ENCODE measurements around the gene IL1RAPL1. TPM values are rescaled to one million over a fixed set of nuclear protein-coding genes. Genes with fewer than 3 reads are reported as not detected.

IL1RAPL1 gene
- total RNA-seq, 1 experiment from 2014 or later: 1.7 TPM

- DNase-seq (ENCODE audit: low read depth): no peak
Measured at GRCh38 chrX:29641461-29641860, 1054.2 kb downstream of the IL1RAPL1 start.

- no peak for DNase-seq (ENCODE audit: low read depth)
Measured at GRCh38 chrX:29643181-29643580, 1055.9 kb downstream of the IL1RAPL1 start.

- no peak for DNase-seq (ENCODE audit: low read depth)
Measured at GRCh38 chrX:29648161-29648560, 1060.9 kb downstream of the IL1RAPL1 start.

- DNase-seq (ENCODE audit: low read depth): no peak
Measured at GRCh38 chrX:29652484-29652883, 1065.2 kb downstream of the IL1RAPL1 start.

GRCh38 chrX:29653721-29654120, 1066.5 kb downstream of the IL1RAPL1 start:
- DNase-seq (ENCODE audit: low read depth): no peak

- peak; percentile 15 for DNase-seq (ENCODE audit: low read depth)
Measured at GRCh38 chrX:29659911-29660310, 1072.7 kb downstream of the IL1RAPL1 start.

- DNase-seq (ENCODE audit: low read depth): no peak
Measured at GRCh38 chrX:29661290-29661689, 1074.0 kb downstream of the IL1RAPL1 start.

- DNase-seq (ENCODE audit: low read depth): peak; percentile 18
Measured at GRCh38 chrX:29662101-29662500, 1074.9 kb downstream of the IL1RAPL1 start.

GRCh38 chrX:29662759-29663503, 1075.7 kb downstream of the IL1RAPL1 start:
- DNase-seq (ENCODE audit: low read depth): peak; percentile 60

GRCh38 chrX:29665532-29665931, 1078.3 kb downstream of the IL1RAPL1 start:
- DNase-seq (ENCODE audit: low read depth): no peak

GRCh38 chrX:29666366-29666765, 1079.1 kb downstream of the IL1RAPL1 start:
- no peak for DNase-seq (ENCODE audit: low read depth)

- DNase-seq (ENCODE audit: low read depth): no peak
Measured at GRCh38 chrX:29671421-29671820, 1084.2 kb downstream of the IL1RAPL1 start.

- DNase-seq (ENCODE audit: low read depth): no peak
Measured at GRCh38 chrX:29687687-29688086, 1100.4 kb downstream of the IL1RAPL1 start.

GRCh38 chrX:29690061-29690460, 1102.8 kb downstream of the IL1RAPL1 start:
- no peak for DNase-seq (ENCODE audit: low read depth)

- no peak for DNase-seq (ENCODE audit: low read depth)
Measured at GRCh38 chrX:29691044-29691443, 1103.8 kb downstream of the IL1RAPL1 start.

- no peak for DNase-seq (ENCODE audit: low read depth)
Measured at GRCh38 chrX:29693912-29694311, 1106.7 kb downstream of the IL1RAPL1 start.

- DNase-seq (ENCODE audit: low read depth): no peak
Measured at GRCh38 chrX:29699239-29699638, 1112.0 kb downstream of the IL1RAPL1 start.

GRCh38 chrX:29707088-29707487, 1119.8 kb downstream of the IL1RAPL1 start:
- no peak for DNase-seq (ENCODE audit: low read depth)

- DNase-seq (ENCODE audit: low read depth): no peak
Measured at GRCh38 chrX:29721152-29721551, 1133.9 kb downstream of the IL1RAPL1 start.

- DNase-seq (ENCODE audit: low read depth): no peak
Measured at GRCh38 chrX:29724316-29724715, 1137.1 kb downstream of the IL1RAPL1 start.

- no peak for DNase-seq (ENCODE audit: low read depth)
Measured at GRCh38 chrX:29726811-29727210, 1139.6 kb downstream of the IL1RAPL1 start.

- DNase-seq (ENCODE audit: low read depth): no peak
Measured at GRCh38 chrX:29728639-29729038, 1141.4 kb downstream of the IL1RAPL1 start.

- no peak for DNase-seq (ENCODE audit: low read depth)
Measured at GRCh38 chrX:29744966-29745365, 1157.7 kb downstream of the IL1RAPL1 start.

- no peak for DNase-seq (ENCODE audit: low read depth)
Measured at GRCh38 chrX:29746326-29746725, 1159.1 kb downstream of the IL1RAPL1 start.

Measured in Daoy (cell line).